GM18508 (cell line): ENCODE results near the gene ECHS1.
"Not testable (repeated sequence)": the region's sequence is repeated elsewhere in the genome, so short reads cannot be mapped to it uniquely, and the experiment has no call there.

Experiments
- ATAC-seq: cut with Tn5 transposase; IDR thresholded peaks from one replicate; pipeline ENCODE4 v1.9.1; 2021; ENCODE audit warnings: moderate number of reproducible peaks; ENCODE audit not compliant: insufficient read depth, unreplicated experiment

Gene ECHS1

GRCh38 chr10:133379801-133380666 lies 6.9 kb upstream of the ECHS1 start:
- ATAC-seq = no peak

- peak; percentile 38 for ATAC-seq
Observed at GRCh38 chr10:133379152-133379800, 6.1 kb upstream of the ECHS1 start, which contains the start of gene PAOX. PAOX (plus strand) TSS chr10:133379262; CDS start chr10:133379317, 55 bp downstream.

GRCh38 chr10:133378251-133379096 lies 5.3 kb upstream of the ECHS1 start:
- ATAC-seq = no peak

- no peak for ATAC-seq
Observed at GRCh38 chr10:133377818-133378250, 4.7 kb upstream of the ECHS1 start.

GRCh38 chr10:133377025-133377817 lies 4.1 kb upstream of the ECHS1 start:
- ATAC-seq = no peak

- ATAC-seq = not testable (repeated sequence)
Observed at GRCh38 chr10:133376183-133376582, 3.0 kb upstream of the ECHS1 start.

GRCh38 chr10:133375357-133376115 lies 2.4 kb upstream of the ECHS1 start:
- no peak for ATAC-seq

- no peak for ATAC-seq
Observed at GRCh38 chr10:133372507-133372906, 647 bp downstream of the ECHS1 start.

- no peak for ATAC-seq
Observed at GRCh38 chr10:133370030-133370786, 2.9 kb downstream of the ECHS1 start.

- no peak for ATAC-seq
Observed at GRCh38 chr10:133368153-133368552, 5.0 kb downstream of the ECHS1 start.

GRCh38 chr10:133367461-133367860 lies 5.7 kb downstream of the ECHS1 start:
- not testable (repeated sequence) for ATAC-seq

- ATAC-seq = no peak
Observed at GRCh38 chr10:133366751-133367150, 6.4 kb downstream of the ECHS1 start.

- no peak for ATAC-seq
Observed at GRCh38 chr10:133366130-133366478, 7.0 kb downstream of the ECHS1 start.

GRCh38 chr10:133365461-133366129 lies 7.6 kb downstream of the ECHS1 start:
- no peak for ATAC-seq

- no peak for ATAC-seq
Observed at GRCh38 chr10:133364645-133365431, 8.3 kb downstream of the ECHS1 start.

- no peak for ATAC-seq
Observed at GRCh38 chr10:133362846-133363245, 10.3 kb downstream of the ECHS1 start.

- ATAC-seq = no peak
Observed at GRCh38 chr10:133361773-133362441, 11.2 kb downstream of the ECHS1 start.
